Posterior cingulate gyrus (tissue), 11 donors: ENCODE data around the gene LRRC71.
A peak's percentile ranks its signal among the peaks of the same experiment; 100 is the strongest.
"Not testable (repeated sequence)": the region's sequence is repeated elsewhere in the genome, so short reads cannot be mapped to it uniquely, and the experiment has no call there.

Experiments used
- DNase-seq, 10 donors: peaks; one replicate each; pipeline versions ENCODE4 v3.0.0 to v3.0.0-alpha.2; 2020 to 2021; ENCODE audit warnings: mixed read lengths in 3 of 10
- intact Hi-C: fragments of 100-400 bp; cut with DNase I; formaldehyde crosslinking; loops from one replicate; pipeline ENCODE4 v1.15.1; 2023

Gene LRRC71

DNA sequence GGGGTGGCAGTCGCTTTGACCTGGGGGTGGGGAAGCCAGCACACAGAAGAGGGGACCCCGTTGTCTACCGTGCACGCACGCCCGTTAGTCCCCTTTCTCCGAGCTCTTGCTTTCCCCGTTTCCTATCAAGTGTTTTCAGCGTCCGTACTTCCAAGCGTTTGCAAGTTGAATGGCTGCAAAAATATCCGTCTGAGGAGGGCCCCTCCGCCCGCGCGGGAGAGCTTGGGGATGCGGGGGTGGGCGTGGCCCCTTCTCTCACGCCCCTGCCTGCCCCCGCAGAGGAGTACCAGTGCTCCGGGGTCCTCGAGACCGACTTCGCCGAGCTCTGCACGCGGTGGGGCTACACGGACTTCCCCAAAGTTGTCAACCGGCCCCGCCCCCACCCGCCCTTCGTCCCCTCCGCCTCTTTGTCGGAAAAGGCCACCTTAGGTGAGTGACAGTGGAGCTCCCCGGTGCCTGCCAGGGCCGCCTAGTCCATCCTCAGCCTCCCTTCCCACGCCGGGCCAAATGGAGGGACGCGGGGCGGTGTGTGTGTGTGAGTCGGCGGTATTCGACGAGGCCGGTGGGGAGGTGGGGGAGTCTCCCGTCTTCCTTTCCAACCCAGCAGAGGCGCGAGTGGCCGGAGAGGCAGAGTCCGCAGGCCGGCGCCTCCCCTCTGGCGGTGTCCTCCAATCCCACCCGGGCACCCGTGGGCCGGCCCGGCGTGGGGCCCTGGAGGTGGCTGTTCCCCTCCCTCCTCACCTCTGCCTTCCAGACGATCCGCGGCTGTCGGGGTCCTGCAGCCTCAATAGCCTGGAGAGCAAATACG is 3.4 kb downstream of the LRRC71 start:
- peak in 3 of 10 donors; percentile 49 to 83 (median 67) for DNase-seq
- intact Hi-C loops: no loop called here

DNA sequence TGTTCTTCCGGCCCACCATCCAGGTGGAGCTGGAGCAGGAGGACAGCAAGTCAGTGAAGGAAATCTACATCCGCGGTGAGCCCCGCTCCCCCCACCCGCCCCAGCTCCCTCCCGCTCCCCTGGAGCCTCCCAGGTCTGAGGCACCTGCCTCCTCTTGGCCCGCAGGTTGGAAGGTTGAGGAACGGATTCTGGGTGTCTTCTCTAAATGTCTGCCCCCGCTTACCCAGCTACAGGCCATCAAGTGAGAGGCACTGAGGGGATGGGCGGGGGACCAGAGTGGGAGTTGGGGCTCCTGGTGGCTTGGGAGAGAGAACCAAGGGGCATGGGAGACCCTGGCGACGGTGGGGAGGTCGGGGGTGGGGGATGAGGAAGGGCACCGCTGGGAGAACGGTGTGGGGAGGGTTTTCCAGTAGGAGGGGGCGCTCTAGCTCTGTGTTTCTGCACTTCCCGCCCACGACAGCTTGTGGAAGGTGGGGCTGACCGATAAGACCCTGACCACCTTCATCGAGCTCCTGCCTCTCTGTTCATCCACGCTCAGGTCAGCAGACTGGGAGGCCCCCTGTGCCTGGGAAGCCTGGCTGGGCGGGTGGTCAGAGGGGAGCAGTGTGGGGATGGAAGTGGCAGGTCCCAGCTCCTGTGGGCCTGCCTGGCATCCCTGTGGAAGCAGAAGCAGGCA is 4.2 kb downstream of the LRRC71 start:
- intact Hi-C loops: no loop called here
- peak in 3 of 10 donors; percentile 25 to 69 (median 49) for DNase-seq

DNA sequence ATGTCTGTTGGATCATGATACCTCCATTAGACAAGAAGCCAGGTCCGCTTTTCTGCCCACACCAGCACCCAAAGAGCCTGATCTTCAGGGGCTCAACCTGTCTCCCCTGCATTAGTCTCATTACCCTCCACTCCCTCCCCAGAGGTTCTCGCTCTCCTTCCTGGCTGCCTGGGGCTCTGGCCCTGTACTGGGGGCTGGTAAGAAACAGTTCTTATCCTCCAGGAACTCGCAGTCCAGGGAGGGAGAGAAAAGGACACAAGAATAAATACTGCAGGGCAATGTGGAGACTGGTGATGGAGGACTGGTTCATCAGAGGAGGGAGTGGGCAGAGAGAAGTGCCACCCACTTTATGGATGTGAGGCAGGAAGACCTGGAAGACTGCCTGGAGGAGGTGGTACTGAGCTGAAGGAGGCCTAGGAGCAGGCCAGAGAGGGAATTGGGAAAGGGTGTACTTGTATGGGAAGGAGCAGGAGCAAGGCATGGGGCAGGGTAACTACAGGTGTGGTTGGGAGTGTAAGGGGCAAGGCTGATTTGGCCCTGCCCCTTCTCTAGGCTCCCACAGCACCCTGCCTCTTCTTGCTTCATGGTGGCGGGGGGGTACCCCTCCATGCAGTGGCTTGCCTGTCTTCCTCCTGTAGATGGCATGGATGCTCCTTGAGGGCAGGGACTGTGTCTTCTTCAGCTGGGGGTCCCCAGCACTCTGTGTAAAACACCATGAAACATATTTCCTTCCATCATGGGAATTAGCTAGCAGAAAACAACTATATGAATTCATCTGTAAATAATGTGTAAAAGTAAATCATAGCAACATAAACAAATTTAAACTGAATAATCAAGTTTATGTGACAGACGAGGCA is 5.0 kb downstream of the LRRC71 start:
- DNase-seq: peak in 1 of 10 donors; percentile 20
- intact Hi-C loops: no loop called here

DNA sequence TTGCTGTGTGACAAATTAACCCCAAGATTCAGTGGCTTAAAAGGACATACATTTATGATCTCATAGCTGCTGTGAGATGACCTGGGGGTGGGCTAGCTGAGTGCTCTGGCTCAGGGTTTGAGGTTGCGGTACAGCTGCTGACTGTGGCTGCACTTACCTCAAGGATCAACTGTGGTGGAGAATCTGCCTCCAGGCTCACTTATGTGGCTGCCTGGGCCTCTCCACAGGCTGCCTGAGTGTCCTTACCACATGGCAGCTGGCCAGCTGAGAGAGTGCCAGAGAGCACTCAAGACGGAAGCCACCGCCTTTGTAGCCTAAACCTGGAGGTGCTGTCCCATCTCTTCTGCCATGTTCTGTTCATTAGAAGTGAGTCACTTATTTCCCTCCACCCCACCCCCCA is 5.7 kb downstream of the LRRC71 start:
- intact Hi-C loops: no loop called here
- DNase-seq: peak in 2 of 10 donors; percentile 47 to 67

DNA sequence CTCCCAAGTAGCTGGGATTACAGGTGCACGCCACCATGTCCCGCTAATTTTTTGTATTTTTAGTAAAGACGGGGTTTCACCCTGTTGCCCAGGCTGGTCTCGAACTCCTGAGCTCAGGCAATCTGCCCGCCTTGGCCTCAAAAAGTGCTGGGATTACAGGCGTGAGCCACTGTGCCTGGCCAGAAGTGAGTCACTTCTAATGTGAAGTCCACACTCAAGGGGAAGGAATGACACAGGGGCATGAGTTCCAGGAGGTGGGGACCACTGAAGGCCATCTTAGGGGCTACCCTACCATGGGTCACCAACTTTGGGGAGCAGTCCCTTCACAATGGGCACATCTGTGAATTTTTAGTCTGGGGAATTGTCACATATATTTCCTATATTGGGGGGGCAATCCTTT is 6.3 kb downstream of the LRRC71 start:
- intact Hi-C loops: not testable (repeated sequence)
- DNase-seq: peak in 2 of 10 donors; percentile 29 to 35

DNA sequence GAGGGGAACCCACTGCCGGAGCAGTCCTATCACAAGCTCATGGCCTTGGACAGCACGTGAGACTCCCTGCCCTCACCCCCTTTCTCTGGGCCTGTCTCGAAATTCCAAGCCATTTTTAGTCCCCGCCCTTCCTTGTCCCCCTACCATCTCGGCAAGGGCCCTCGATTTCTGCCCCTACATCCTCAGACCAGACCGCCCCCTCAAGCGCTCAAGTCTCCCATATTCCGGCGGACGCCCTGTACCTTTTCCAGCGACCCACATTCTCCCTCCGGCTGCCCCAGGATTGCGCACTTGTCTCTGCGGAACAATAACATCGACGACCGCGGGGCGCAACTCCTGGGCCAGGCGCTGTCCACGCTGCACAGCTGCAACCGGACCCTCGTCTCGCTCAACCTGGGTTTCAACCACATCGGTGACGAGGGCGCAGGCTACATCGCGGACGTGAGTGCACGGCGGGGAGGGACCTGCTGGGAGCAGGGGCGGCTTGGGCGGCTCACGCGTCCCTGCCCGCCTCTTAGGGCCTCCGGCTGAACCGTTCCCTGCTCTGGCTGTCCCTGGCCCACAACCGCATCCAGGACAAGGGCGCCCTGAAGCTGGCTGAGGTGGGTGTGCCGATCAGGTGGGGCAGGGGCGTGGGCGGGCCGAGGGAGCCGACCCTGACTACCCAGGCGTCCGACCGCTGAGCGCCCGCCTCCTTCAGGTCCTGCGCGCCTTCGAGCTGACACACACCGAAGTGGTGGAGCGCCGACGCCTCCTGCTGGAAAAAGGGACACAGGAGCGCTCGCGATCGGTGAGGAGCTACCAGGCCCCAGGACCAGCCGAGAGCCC is 7.0 kb downstream of the LRRC71 start:
- intact Hi-C loops: no loop called here
- DNase-seq: peak in 7 of 10 donors; percentile 36 to 91 (median 58)

DNA sequence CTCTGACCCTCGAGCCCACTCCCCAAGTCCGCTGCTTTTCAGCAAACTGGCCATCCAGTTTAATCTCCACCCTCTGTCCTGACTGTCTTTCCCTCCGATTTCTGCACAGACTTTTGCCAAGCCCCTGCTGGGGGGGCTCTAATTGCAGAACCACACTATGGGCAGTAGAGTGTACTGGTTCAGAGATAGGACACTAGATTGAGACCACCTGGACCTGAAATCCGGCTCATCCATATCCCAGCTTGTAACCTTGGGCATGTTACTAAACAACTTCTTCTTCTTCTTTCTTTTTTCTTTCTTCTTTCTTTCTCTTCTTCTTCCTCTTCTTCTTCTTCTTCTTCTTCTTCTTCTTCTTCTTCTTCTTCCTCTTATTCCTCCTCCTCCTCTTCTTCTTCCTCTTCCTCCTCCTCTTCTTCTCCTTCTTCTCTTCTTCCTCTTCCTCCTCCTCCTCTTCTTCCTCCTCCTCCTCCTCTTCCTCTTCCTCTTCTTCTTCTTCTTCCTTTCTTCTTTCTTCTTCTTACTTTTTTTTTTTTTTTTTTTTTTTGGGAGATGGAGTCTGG is 7.7 kb downstream of the LRRC71 start:
- intact Hi-C loops: no loop called here
- DNase-seq: no peak

DNA sequence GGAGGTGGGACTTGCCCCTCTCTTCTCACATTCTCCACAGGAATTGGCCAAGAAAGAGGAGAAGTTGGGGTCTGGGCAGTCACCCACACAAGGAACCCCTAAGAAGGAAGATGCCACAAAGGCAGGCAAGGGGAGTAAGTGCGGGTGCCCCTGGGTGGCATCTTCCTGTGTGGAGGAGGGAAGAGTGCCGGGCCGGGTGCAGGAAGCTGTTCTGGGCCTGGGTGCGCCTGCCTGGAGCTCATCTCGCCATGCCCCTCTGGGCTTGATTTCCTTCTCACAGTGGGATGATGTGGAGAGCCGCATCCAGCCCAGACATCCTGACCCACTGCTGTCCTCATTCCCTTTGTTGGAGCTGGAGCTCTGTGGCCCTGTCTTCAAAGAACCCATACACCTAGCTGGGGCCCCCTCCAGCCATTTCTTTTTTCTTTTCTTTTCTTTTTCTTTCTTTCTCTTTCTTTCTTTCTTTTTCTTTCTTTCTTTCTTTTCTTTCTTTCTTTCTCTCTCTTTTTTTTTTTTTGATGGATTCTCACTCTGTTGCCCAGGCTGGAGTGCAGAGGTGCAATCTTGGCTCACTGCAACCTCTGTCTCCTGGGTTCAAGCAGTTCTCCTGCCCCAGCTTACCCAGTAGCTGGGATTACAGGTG is 9.3 kb downstream of the LRRC71 start:
- intact Hi-C loops: no loop called here
- peak in 2 of 10 donors; percentile 18 to 69 for DNase-seq

DNA sequence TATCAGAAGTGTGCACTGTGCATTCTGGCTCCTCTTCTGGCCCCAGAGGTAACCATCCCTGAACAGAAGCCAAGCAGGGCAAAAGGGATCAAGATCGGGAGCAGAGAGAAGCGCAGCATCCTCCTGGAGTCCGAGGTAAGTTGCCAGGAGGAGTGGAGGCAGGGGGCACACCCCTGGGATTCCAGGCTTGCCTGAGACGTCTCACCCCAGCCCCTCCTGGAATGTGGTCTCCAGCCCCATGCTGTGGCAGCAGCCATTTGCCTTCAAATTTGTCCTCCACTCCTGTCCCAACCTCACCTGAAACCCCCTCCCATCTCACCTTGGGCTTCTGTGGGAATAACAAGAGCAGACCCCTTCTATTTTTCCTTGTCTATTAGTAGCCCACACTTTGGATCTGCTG is 10.1 kb downstream of the LRRC71 start:
- peak in 1 of 10 donors; percentile 53 for DNase-seq
- intact Hi-C loops: no loop called here

DNA sequence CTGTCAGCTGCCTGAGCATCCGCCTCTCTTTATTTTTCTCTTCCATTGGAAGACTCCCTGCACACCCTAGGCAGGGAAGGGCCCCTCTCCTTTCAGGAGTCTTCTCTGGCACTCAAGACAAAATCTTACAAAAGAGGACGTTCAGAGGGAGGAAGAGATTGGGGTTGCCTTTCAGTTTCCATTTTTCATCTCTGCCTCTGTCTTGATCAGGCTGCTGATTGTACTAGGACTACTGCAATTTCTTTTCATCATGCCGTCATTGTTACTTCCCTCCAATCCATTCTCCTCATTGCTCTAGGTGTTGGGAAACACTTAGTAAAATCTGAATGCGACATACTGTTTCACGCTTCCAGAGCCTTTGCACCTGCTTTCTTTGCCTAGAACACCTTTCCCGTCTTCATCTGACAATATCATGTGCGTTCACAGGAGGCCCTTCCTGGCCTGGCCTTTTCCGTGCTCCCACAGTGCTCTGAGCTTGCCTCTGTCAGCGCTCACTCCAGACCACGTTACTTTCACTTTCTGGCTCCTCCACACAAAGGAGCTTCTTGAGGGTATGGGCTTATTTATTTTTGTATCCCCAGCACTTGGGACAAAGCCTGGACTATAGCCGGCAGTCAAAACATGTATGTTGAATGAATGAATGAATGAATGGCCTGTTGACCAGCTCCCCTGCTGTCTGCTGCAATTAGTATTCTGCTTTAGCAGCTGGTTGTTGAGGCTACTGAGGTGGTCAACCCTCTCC is 10.9 kb downstream of the LRRC71 start:
- DNase-seq: peak in 2 of 10 donors; percentile 11 to 31

DNA sequence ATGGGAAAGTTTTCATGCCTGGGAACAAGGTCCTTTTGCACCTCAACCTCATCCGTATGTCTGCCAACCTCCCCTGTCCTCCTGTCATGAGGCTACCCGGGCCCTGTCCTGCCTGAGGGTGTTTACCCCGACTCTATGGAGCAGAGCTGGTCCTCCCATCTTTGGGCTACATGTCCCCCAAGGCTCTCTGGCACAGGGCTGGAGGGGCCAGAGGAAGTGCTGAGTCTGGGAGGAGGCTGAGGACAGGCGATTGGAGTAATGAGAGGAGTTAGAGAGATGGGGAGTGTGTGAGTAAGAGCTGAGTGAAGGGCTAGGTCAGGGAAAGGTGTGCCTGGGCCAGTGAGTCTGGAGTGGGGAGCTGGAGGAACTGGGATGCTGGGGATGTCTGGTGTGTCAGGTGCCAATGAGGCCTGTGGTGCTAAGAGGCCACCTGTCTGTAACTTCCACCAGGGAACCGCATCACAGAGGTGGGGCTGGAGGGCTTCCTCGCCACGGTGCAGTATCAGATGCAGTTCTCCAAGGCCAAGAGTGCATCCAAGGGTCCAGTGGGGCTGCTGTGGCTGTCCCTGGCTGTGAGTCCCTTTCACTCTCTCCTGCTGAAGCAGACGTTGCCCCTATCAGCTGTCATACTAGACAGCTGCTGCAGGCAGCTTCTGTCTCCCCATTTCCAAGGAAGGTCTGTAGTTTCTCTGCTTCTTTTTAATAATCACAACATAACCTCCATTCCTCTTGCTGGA is 11.7 kb downstream of the LRRC71 start:
- peak in 2 of 10 donors; percentile 71 to 78 for DNase-seq
- intact Hi-C loops: no loop called here

More for the DNA sequence above, 10.9 kb downstream of the LRRC71 start:
- intact Hi-C loops: no loop called here

DNA sequence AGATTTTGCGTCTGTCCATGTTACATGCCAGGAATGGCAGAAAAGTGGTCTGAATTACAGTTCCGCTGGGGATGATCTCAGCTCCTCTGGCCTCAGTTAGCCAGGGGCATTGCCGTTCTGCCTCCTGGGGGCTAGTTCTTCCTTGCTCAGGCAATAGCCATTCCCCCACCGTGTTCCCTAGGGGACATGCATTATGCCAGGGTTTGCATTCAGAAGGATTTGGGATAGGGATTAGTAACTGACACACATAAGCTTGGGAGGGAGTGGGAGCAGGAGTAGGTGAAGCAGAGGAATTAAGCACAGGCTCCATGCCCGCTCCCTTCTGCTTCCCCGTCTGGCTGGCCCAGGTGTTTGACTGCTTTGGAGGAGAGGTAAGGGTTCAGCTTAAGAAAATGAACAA is 12.7 kb downstream of the LRRC71 start:
- peak in 2 of 10 donors; percentile 33 to 34 for DNase-seq
- intact Hi-C loops: no loop called here

DNA sequence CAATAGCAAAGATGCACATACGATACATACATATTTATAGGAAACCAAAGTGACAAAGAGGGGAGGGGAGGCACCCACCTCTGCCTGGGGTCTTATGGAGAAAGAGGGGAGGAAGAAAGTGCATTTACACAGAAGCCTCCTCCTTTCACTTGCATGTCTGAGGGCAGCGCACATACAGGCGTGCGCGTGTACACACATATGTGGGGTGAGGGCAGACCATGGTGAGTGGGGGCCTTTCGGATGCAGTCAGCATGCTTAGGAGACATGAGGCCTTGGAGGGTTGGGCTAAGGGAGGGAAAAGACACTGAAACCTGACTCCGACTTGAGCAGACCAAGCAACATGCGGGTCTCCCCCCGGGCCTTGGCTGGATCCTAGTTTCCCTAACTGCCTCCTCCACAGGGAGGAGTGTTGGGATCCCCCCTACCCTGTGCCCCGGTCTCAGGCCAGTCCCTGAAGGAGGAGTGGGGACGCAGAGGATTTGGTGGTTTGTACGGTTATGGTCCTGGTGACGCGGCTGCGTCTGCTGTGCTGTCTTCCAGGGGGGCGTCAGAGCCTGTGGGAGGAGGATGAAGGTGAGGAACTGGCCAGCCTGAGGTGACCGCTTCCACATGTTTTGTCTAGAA is 15.2 kb downstream of the LRRC71 start:
- DNase-seq: peak in 2 of 10 donors; percentile 47 to 52
- intact Hi-C loops: no loop called here

DNA sequence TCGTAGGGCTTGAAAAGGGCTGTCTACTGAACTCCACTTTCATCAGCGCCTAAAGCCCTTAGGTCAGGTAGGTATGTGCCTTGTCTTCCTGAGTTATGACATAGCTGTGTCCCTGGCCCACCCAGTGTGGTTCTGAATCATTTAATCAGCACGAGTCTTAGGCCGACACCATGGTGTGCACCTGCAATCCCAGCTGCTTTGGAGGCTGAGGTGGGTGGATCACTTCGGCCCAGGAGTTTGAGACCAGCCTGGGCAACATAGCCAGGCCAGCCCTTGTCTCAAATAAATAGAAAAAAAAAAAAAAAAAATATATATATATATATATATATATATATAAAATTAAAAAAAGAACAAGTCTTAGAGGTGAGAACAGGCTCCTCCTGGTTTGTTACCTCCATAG is 15.8 kb downstream of the LRRC71 start:
- peak in 2 of 10 donors; percentile 49 to 59 for DNase-seq
- intact Hi-C loops: no loop called here

DNA sequence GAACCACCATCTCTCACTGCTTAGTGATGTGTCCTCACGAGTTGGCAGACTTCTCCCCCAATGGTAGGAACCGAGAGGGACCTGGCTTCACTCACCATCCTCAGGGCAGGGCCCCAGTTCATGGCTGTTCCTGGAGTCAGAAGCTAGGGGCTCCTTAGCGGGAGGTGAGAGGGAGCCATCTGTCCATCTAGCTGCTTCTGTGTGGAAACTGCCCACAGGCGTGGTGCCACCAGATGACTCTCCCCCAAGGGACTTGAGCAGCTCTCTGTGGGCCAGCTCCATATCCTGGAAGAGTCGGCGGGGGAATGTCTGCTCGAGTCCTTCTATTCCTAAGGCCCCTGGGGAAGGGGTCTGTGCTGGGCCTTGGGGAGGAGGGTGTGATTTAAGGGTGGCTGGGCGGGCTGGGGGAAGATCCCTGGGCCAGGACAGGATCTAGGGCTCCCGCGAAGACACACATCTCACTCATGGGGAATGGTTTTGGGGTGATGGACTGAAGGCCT is 16.3 kb downstream of the LRRC71 start:
- intact Hi-C loops: no loop called here
- peak in 2 of 10 donors; percentile 34 to 64 for DNase-seq

DNA sequence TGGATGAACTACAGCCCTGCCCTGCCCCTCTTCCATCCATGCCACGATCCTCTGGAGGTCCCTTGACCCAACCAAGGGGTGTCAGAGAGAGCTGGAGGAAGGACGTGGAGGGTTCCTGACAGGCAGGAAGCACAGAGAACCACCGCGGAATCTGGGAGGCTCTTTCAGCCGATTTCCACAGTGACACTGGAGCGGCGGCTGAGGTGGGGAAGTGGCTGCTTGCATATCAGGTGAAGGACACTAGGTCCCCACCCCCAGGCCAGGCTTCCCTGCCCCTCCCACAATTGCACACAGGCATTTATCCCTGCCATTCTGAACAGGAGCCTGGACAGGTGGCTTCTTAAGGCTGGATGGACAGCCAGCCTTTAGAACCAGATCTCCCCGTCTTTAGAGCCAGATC is 17.5 kb downstream of the LRRC71 start:
- intact Hi-C loops: no loop called here
- DNase-seq: peak in 2 of 10 donors; percentile 31 to 68

DNA sequence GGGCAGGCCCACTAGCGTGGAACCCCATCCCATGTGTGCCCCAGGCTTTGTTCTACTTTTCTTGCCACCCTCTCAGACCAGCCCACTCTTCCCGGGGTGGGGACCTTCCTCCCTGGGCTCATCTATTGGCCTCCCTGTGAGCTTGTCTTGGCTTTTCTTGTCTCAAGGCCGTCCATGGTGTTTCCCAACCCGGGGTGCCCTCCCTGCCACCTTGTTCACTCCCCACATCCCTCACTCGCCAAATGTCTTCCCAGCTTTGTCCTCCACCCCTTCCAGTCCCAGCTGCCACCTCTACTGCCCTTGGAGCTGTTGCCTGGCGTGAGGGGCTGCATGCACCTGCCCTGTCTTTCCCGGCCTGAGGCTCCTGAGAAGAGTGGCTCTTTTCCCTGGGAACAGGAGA is 18.4 kb downstream of the LRRC71 start:
- peak in 2 of 10 donors; percentile 40 to 56 for DNase-seq
- intact Hi-C loops: no loop called here
